ENCODE measurements around the gene PLAGL1. TPM values are rescaled to one million over a fixed set of nuclear protein-coding genes. Genes with fewer than 3 reads are reported as not detected.
"Not testable (repeated sequence)": the region's sequence is repeated elsewhere in the genome, so short reads cannot be mapped to it uniquely, and the experiment has no call there.

PLAGL1 gene
- polyA plus RNA-seq, 4 donors, result 83.3 to 105 (median 84.5) TPM

GRCh38 chr6:144009628-144010027, 1.6 kb upstream of the PLAGL1 start:
- DNase-seq (ENCODE audit: low read depth in 4 of 4, low spot score in 3 of 4), result not testable (repeated sequence)

GRCh38 chr6:144008846-144009245, 787 bp upstream of the PLAGL1 start:
- DNase-seq (ENCODE audit: low read depth in 4 of 4, low spot score in 3 of 4), result no peak

- no peak for DNase-seq (ENCODE audit: low read depth in 4 of 4, low spot score in 3 of 4)
Measured at GRCh38 chr6:144007478-144008119, 460 bp downstream of the PLAGL1 start.

- DNase-seq (ENCODE audit: low read depth in 4 of 4, low spot score in 3 of 4), result no peak
Measured at GRCh38 chr6:144006736-144007477, 1.2 kb downstream of the PLAGL1 start.

- DNase-seq (ENCODE audit: low read depth in 4 of 4, low spot score in 3 of 4), result no peak
Measured at GRCh38 chr6:143999406-143999805, 8.7 kb downstream of the PLAGL1 start.

GRCh38 chr6:143998686-143999085, 9.4 kb downstream of the PLAGL1 start:
- no peak for DNase-seq (ENCODE audit: low read depth in 4 of 4, low spot score in 3 of 4)

- no peak for DNase-seq (ENCODE audit: low read depth in 4 of 4, low spot score in 3 of 4)
Measured at GRCh38 chr6:143993965-143994646, 14.0 kb downstream of the PLAGL1 start.

- no peak for DNase-seq (ENCODE audit: low read depth in 4 of 4, low spot score in 3 of 4)
Measured at GRCh38 chr6:143992285-143992684, 15.8 kb downstream of the PLAGL1 start.

- DNase-seq (ENCODE audit: low read depth in 4 of 4, low spot score in 3 of 4), result no peak
Measured at GRCh38 chr6:143986463-143987065, 21.5 kb downstream of the PLAGL1 start.

- no peak for DNase-seq (ENCODE audit: low read depth in 4 of 4, low spot score in 3 of 4)
Measured at GRCh38 chr6:143984666-143985065, 23.4 kb downstream of the PLAGL1 start.

- DNase-seq (ENCODE audit: low read depth in 4 of 4, low spot score in 3 of 4), result no peak
Measured at GRCh38 chr6:143982968-143983367, 25.1 kb downstream of the PLAGL1 start.

GRCh38 chr6:143980921-143981320, 27.1 kb downstream of the PLAGL1 start:
- DNase-seq (ENCODE audit: low read depth in 4 of 4, low spot score in 3 of 4), result no peak

GRCh38 chr6:143976806-143977349, 31.2 kb downstream of the PLAGL1 start:
- no peak for DNase-seq (ENCODE audit: low read depth in 4 of 4, low spot score in 3 of 4)

- DNase-seq (ENCODE audit: low read depth in 4 of 4, low spot score in 3 of 4), result no peak
Measured at GRCh38 chr6:143974089-143974488, 34.0 kb downstream of the PLAGL1 start.

GRCh38 chr6:143973097-143973966, 34.7 kb downstream of the PLAGL1 start:
- no peak for DNase-seq (ENCODE audit: low read depth in 4 of 4, low spot score in 3 of 4)

GRCh38 chr6:143971482-143972205, 36.4 kb downstream of the PLAGL1 start:
- no peak for DNase-seq (ENCODE audit: low read depth in 4 of 4, low spot score in 3 of 4)

GRCh38 chr6:143970456-143971218, 37.4 kb downstream of the PLAGL1 start:
- DNase-seq (ENCODE audit: low read depth in 4 of 4, low spot score in 3 of 4), result no peak

GRCh38 chr6:143969077-143969476, 39.0 kb downstream of the PLAGL1 start:
- no peak for DNase-seq (ENCODE audit: low read depth in 4 of 4, low spot score in 3 of 4)
